ENCODE data around the gene IPO7. TPM values are rescaled to one million over a fixed set of nuclear protein-coding genes. Genes with fewer than 3 reads are reported as not detected.
"Not testable (repeated sequence)": the region's sequence is repeated elsewhere in the genome, so short reads cannot be mapped to it uniquely, and the experiment has no call there.

Gene IPO7
- total RNA-seq, result 93.4 TPM

DNA sequence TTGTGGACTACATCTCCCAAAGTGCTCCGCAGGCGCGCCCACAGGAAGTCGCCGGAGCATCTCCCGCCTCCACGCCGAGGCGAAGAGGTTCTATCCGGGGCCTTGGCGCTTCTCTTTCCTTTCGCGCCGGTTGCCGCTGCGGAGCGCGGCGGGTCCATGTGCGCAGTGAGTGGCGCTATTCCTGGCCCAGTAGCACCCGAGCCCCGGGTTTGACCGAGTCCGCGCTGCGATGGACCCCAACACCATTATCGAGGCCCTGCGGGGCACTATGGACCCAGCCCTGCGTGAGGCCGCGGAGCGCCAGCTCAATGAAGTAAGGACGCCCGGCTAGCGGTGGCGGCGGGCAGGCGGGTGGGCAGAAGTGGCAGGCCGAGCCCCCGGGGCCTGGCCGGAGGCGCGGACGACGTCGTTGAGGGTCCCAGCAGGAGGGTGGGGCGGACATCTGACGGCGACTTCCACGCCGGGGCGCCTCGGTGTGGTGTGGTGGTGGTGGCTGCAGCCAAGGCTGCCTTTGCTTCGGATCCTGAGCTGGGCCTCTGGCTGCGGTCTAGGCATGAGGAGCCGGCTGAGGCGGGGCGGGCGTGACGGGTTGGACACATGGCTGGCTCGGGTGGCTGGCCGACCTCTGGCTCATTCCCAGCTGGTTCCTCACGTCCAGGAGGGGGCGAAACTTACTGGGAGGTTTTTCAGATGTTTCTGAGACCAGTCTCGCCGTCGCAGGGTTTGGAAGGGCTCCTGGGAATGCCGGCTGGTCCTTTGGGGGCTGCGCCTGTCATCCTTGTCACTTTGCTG lies at the start of gene IPO7:
Gene IPO7 (plus strand): TSS at position 118 of the 792 bp plus-strand sequence. CDS start 112 bp downstream, at position 230.
- intact Hi-C loops (cut with DNase I), result loop anchor here (1.0 to 2.0 kb wide), 4 partner anchors 20 to 120 kb away; partner anchors contain the start of genes DENND5A, TMEM41B and ZNF143
- H3K4me1 ChIP-seq, result peaks cover 0 to 36% of the 10 kb centered on the region in 2 donors
- peak; percentile 70 to 95 for DNase-seq (ENCODE audit: low spot score in 2 of 2)
- peak within 1 kb of the TSS; percentile 94 to 99 for H3K27ac ChIP-seq
- no peaks in the 10 kb centered on the region for H3K27me3 ChIP-seq
- H3K36me3 ChIP-seq, result peaks cover 0 to 4% of the 10 kb centered on the region in 2 donors
- H3K4me3 ChIP-seq, result peak within 1 kb of the TSS; percentile 86 to 97
- TF ChIP-seq CTCF (IDR thresholded peaks at IDR 0.05), result peak; percentile 8 to 41 (median 38)
- no peaks in the 10 kb centered on the region for H3K9me3 ChIP-seq

- intact Hi-C loops (cut with DNase I), result no loop called here
- DNase-seq (ENCODE audit: low spot score in 2 of 2), result no peak
- Histone ChIP-seq H3K4me3 (no peak overlapping the region), H3K4me1 (peaks cover 0 to 3% of the 10 kb centered on the region in 2 donors), H3K27ac (no peak overlapping the region), H3K9me3 (no peaks in the 10 kb centered on the region), H3K27me3 (no peaks in the 10 kb centered on the region), H3K36me3 (no peaks in the 10 kb centered on the region)
- no peak for TF ChIP-seq CTCF (IDR thresholded peaks at IDR 0.05)
These were observed 42.7 kb upstream of the IPO7 start for GRCh38 chr11:9341638-9342178.

DNA sequence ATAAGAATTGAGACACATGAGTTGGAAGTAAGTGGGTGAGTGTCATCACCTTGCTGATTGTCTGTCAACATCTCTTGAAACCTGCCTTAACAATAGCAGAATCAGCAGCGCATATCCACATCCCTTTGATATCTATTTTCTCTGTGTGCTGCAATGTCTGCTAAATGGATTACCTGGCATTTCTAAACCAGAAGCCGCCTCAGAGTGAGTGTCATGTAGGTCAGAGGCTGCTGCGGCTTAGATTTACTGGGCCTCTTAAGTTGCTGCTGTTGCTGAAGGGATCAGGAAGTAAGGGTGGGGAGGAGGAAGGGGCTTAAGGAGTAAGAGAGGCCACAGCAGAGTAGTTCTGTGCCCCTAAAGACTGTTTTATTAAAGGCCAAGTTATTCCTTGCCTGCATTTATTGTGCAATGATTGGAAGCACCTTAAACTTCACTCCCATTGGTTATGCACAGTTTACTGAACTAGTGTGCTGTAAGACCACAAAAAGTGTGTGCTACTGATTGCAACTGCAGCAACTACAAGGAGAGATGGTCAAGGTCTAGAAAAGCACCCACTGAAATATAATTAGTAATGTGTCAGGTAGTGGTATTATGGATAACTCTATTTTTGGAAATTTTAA lies 40.3 kb upstream of the IPO7 start:
- no peaks in the 10 kb centered on the region for H3K27me3 ChIP-seq
- no peak for DNase-seq (ENCODE audit: low spot score in 2 of 2)
- no peaks in the 10 kb centered on the region for H3K9me3 ChIP-seq
- H3K4me3 ChIP-seq, result no peak overlapping the region
- intact Hi-C loops (cut with DNase I), result no loop called here
- H3K27ac ChIP-seq, result no peak overlapping the region
- H3K36me3 ChIP-seq, result no peaks in the 10 kb centered on the region
- TF ChIP-seq CTCF (IDR thresholded peaks at IDR 0.05), result no peak
- peaks cover 0 to 4% of the 10 kb centered on the region in 2 donors for H3K4me1 ChIP-seq

GRCh38 chr11:9347100-9347499 lies 37.4 kb upstream of the IPO7 start:
- peak overlapping the region; percentile 42 to 48 for H3K27ac ChIP-seq
- H3K36me3 ChIP-seq, result no peaks in the 10 kb centered on the region
- H3K4me3 ChIP-seq, result no peak overlapping the region
- no peaks in the 10 kb centered on the region for H3K27me3 ChIP-seq
- no peaks in the 10 kb centered on the region for H3K9me3 ChIP-seq
- intact Hi-C loops (cut with DNase I), result no loop called here
- H3K4me1 ChIP-seq, result peaks cover 0 to 4% of the 10 kb centered on the region in 2 donors
- TF ChIP-seq CTCF (IDR thresholded peaks at IDR 0.05), result no peak
- DNase-seq (ENCODE audit: low spot score in 2 of 2), result no peak

DNA sequence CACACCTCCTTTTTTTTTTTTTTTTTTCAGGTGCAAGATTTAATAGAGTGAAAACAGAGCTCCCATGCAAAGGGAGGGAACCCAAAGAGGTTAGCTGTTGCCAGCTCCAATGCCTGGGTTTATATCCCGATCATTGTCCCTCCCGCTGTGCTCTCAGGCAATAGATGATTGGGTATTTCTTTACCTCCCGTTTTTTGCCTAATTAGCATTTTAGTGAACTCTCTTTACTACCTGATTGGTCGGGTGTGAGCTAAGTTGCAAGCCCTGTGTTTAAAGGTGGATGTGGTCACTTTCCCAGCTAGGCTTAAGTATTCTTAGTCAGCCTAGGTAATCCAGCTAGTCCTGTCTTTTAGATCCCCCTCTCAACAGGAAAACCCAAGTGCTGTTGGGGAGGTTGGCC lies 36.7 kb upstream of the IPO7 start:
- H3K27me3 ChIP-seq; H3K9me3 ChIP-seq; DNase-seq (ENCODE audit: low spot score in 2 of 2); intact Hi-C loops (cut with DNase I); H3K4me3 ChIP-seq; H3K4me1 ChIP-seq; H3K36me3 ChIP-seq; H3K27ac ChIP-seq: not testable (repeated sequence)

All from ascending aorta (tissue), 2 donors.